ENCODE measurements around the gene RLF.
A peak's percentile ranks its signal among the peaks of the same experiment; 100 is the strongest.

RLF gene

DNA sequence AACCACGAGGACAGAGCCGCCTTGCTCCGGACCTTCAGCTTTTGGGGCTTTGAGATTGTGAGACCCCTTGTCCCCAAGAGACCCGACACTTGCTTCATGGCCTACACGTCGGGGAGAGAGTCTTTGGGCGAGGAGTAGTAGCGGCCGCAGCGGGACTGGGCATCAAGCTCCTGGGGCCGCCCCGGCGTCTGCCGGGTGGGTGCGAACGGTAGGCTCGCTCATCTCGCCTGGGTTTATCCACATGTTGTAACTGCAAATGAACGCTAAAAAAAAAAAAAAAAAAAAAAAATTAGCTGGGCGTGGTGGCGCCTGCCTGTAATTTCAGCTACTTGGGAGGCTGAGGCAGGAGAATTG is 27.9 kb upstream of the RLF start:
- H3K9me3 ChIP-seq (ENCODE audit: low read length), result peaks cover 12% of the 10 kb centered on the region
- H4K20me1 ChIP-seq (ENCODE audit: insufficient read depth, low read length), result no peaks in the 10 kb centered on the region
- H3K9ac ChIP-seq (ENCODE audit: low read length), result no peak overlapping the region
- H3K4me2 ChIP-seq (ENCODE audit: low read length), result no peak overlapping the region
- H2AFZ ChIP-seq (ENCODE audit: low read length), result no peak overlapping the region
- no peak overlapping the region for H3K27ac ChIP-seq (ENCODE audit: low read depth, low read length, poor library complexity, severe bottlenecking)
- no peaks in the 10 kb centered on the region for H3K79me2 ChIP-seq (ENCODE audit: insufficient read depth, low read length)
- TF ChIP-seq, protein P1, sequence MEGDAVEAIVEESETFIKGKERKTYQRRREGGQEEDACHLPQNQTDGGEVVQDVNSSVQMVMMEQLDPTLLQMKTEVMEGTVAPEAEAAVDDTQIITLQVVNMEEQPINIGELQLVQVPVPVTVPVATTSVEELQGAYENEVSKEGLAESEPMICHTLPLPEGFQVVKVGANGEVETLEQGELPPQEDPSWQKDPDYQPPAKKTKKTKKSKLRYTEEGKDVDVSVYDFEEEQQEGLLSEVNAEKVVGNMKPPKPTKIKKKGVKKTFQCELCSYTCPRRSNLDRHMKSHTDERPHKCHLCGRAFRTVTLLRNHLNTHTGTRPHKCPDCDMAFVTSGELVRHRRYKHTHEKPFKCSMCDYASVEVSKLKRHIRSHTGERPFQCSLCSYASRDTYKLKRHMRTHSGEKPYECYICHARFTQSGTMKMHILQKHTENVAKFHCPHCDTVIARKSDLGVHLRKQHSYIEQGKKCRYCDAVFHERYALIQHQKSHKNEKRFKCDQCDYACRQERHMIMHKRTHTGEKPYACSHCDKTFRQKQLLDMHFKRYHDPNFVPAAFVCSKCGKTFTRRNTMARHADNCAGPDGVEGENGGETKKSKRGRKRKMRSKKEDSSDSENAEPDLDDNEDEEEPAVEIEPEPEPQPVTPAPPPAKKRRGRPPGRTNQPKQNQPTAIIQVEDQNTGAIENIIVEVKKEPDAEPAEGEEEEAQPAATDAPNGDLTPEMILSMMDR (IDR thresholded peaks at IDR 0.05; ENCODE audit: low read length), result no peak
- TF ChIP-seq EZH2 (IDR thresholded peaks at IDR 0.05; ENCODE audit: borderline replicate concordance, low read length), result no peak
- no peaks in the 10 kb centered on the region for H3K27me3 ChIP-seq (ENCODE audit: insufficient read depth, low read length)
- H3K9me2 ChIP-seq (ENCODE audit: low read depth, low read length), result no peaks in the 10 kb centered on the region
- no peaks in the 10 kb centered on the region for H3F3A ChIP-seq (ENCODE audit: insufficient read depth, low read length)
- H3K4me3 ChIP-seq (ENCODE audit: low read depth, low read length, poor library complexity, severe bottlenecking), result no peak overlapping the region
- no peaks in the 10 kb centered on the region for H3K4me1 ChIP-seq (ENCODE audit: insufficient read depth, low read length, severe bottlenecking)
- H3K36me3 ChIP-seq (ENCODE audit: insufficient read depth, low read length), result no peaks in the 10 kb centered on the region; the same call in 1 of the 2 replicates

DNA sequence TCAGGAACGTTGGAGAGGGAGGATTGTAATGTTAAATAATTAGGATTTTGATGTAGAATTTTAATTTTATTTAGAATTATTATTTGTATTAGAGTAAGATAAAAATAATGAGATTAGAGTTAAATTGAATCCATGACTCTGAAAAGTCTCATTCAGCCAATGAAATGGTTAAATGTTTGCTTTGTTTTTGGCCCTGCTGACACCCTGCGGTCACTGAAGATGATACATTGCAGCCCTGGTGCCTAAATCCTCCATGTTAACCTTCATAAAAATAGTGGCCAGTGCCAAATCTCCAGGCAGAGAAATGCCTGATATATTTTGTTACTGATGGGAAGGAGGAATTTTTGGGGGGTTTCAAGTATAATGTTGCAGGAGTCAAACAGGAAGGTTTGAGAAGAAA is 27.3 kb upstream of the RLF start:
- TF ChIP-seq, protein P1 (IDR thresholded peaks at IDR 0.05; ENCODE audit: low read length), result peak; percentile 17; the same call in 1 of the 2 replicates
- no peak for TF ChIP-seq EZH2 (IDR thresholded peaks at IDR 0.05; ENCODE audit: borderline replicate concordance, low read length)

GRCh38 chr1:40140211-40140973 is 20.8 kb upstream of the RLF start:
- H3K4me2 ChIP-seq (ENCODE audit: low read length), result no peak overlapping the region
- no peak overlapping the region for H3K4me3 ChIP-seq (ENCODE audit: low read depth, low read length, poor library complexity, severe bottlenecking)
- no peaks in the 10 kb centered on the region for H4K20me1 ChIP-seq (ENCODE audit: insufficient read depth, low read length)
- no peak for TF ChIP-seq EZH2 (IDR thresholded peaks at IDR 0.05; ENCODE audit: borderline replicate concordance, low read length)
- TF ChIP-seq, protein P1 (IDR thresholded peaks at IDR 0.05; ENCODE audit: low read length), result no peak
- no peak overlapping the region for H3K27ac ChIP-seq (ENCODE audit: low read depth, low read length, poor library complexity, severe bottlenecking)
- H3K79me2 ChIP-seq (ENCODE audit: insufficient read depth, low read length), result no peaks in the 10 kb centered on the region
- no peaks in the 10 kb centered on the region for H3K9me3 ChIP-seq (ENCODE audit: low read length)
- no peak overlapping the region for H3K9ac ChIP-seq (ENCODE audit: low read length)
- no peaks in the 10 kb centered on the region for H3K27me3 ChIP-seq (ENCODE audit: insufficient read depth, low read length)
- no peak overlapping the region for H2AFZ ChIP-seq (ENCODE audit: low read length)
- no peaks in the 10 kb centered on the region for H3K4me1 ChIP-seq (ENCODE audit: insufficient read depth, low read length, severe bottlenecking)
- no peaks in the 10 kb centered on the region for H3K9me2 ChIP-seq (ENCODE audit: low read depth, low read length)
- no peaks in the 10 kb centered on the region for H3F3A ChIP-seq (ENCODE audit: insufficient read depth, low read length)
- H3K36me3 ChIP-seq (ENCODE audit: insufficient read depth, low read length), result no peaks in the 10 kb centered on the region

More for the DNA sequence above, 27.3 kb upstream of the RLF start:
- Histone ChIP-seq H3K4me3 (ENCODE audit: low read depth, low read length, poor library complexity, severe bottlenecking) (no peak overlapping the region), H3K4me2 (ENCODE audit: low read length) (no peak overlapping the region), H3K27ac (ENCODE audit: low read depth, low read length, poor library complexity, severe bottlenecking) (no peak overlapping the region), H3F3A (ENCODE audit: insufficient read depth, low read length) (no peaks in the 10 kb centered on the region), H2AFZ (ENCODE audit: low read length) (no peak overlapping the region), H3K27me3 (ENCODE audit: insufficient read depth, low read length) (no peaks in the 10 kb centered on the region), H3K79me2 (ENCODE audit: insufficient read depth, low read length) (no peaks in the 10 kb centered on the region), H3K9me2 (ENCODE audit: low read depth, low read length) (no peaks in the 10 kb centered on the region), H3K9ac (ENCODE audit: low read length) (no peak overlapping the region), H3K4me1 (ENCODE audit: insufficient read depth, low read length, severe bottlenecking) (no peaks in the 10 kb centered on the region), H3K36me3 (ENCODE audit: insufficient read depth, low read length) (no peaks in the 10 kb centered on the region; the same call in 1 of the 2 replicates), H4K20me1 (ENCODE audit: insufficient read depth, low read length) (no peaks in the 10 kb centered on the region), H3K9me3 (ENCODE audit: low read length) (peaks cover 12% of the 10 kb centered on the region)
